AG09309 (cell line): ENCODE data around the gene CCDC201.
A peak's percentile ranks its signal among the peaks of the same experiment; 100 is the strongest.

Experiments
- DNase-seq: peaks from one replicate; pipeline ENCODE4 v3.0.0-alpha.2; 2010; ENCODE audit warnings: low read depth
- H3K4me3 ChIP-seq: 2 replicates; pipeline ENCODE4 v1.5.1; 2011; ENCODE audit warnings: mild to moderate bottlenecking, low read depth, low read length, moderate library complexity; ENCODE audit not compliant: control insufficient read depth
- CTCF ChIP-seq: IDR thresholded peaks from 2 replicates; pipeline ENCODE4 v1.5.1; 2011; ENCODE audit warnings: mild to moderate bottlenecking, low read depth, low read length, inconsistent platforms; ENCODE audit not compliant: insufficient read depth, control insufficient read depth; ENCODE audit errors: missing control alignments

Gene CCDC201

GRCh38 chr7:45873035-45873354, at the start of gene CCDC201:
Gene CCDC201 (minus strand): TSS chr7:45873082. CDS start chr7:45873007, 75 bp downstream.
- no peak for TF ChIP-seq CTCF
- no peak for DNase-seq
- H3K4me3 ChIP-seq: no peak within 1 kb of the TSS

- peak; percentile 99 for TF ChIP-seq CTCF
- no peak for DNase-seq
- H3K4me3 ChIP-seq: peak overlapping the region; percentile 64
These were observed 49.0 kb upstream of the CCDC201 start for GRCh38 chr7:45921699-45922519.

GRCh38 chr7:45921381-45921698, 48.5 kb upstream of the CCDC201 start:
- no peak for DNase-seq
- no peak for TF ChIP-seq CTCF
- H3K4me3 ChIP-seq: peak overlapping the region; percentile 64

- no peak for TF ChIP-seq CTCF
- DNase-seq: no peak
- H3K4me3 ChIP-seq: peak within 1 kb of the TSS; percentile 64
These were observed 47.9 kb upstream of the CCDC201 start, which contains the start of gene IGFBP3 for GRCh38 chr7:45920502-45921380. Gene IGFBP3 (minus strand): TSS chr7:45921272. CDS start chr7:45921140, 132 bp downstream.

GRCh38 chr7:45919993-45920459, 47.1 kb upstream of the CCDC201 start:
- no peak for DNase-seq
- peak overlapping the region; percentile 64 for H3K4me3 ChIP-seq
- no peak for TF ChIP-seq CTCF

- DNase-seq: no peak
- peak overlapping the region; percentile 64 for H3K4me3 ChIP-seq
- TF ChIP-seq CTCF: no peak
These were observed 46.4 kb upstream of the CCDC201 start for GRCh38 chr7:45919231-45919784.
